ENCODE data around the gene SCUBE1.
"Not testable (repeated sequence)": the region's sequence is repeated elsewhere in the genome, so short reads cannot be mapped to it uniquely, and the experiment has no call there.

The SCUBE1 gene

GRCh38 chr22:43288378-43288777 lies 54.8 kb downstream of the SCUBE1 start:
- Mint-ChIP-seq H3K27me3 (ENCODE audit: low read depth, poor library complexity) (peaks cover 43% of the 10 kb centered on the region), H3K9me3 (no peaks in the 10 kb centered on the region), H3K4me1 (peaks cover 75% of the 10 kb centered on the region), H3K4me3 (no peak overlapping the region), H3K27ac (no peak overlapping the region), H3K36me3 (ENCODE audit: low read depth) (peaks cover 10% of the 10 kb centered on the region)
- no peak for DNase-seq
- TF ChIP-seq CTCF (IDR thresholded peaks at IDR 0.05) = no peak

- H3K36me3 Mint-ChIP-seq (ENCODE audit: low read depth) = peaks cover 10% of the 10 kb centered on the region
- H3K4me3 Mint-ChIP-seq = no peak overlapping the region
- H3K27ac Mint-ChIP-seq = no peak overlapping the region
- TF ChIP-seq CTCF (IDR thresholded peaks at IDR 0.05) = no peak
- DNase-seq = no peak
- peaks cover 65% of the 10 kb centered on the region for H3K4me1 Mint-ChIP-seq
- H3K27me3 Mint-ChIP-seq (ENCODE audit: low read depth, poor library complexity) = peaks cover 52% of the 10 kb centered on the region
- H3K9me3 Mint-ChIP-seq = no peaks in the 10 kb centered on the region
These were observed 55.7 kb downstream of the SCUBE1 start for GRCh38 chr22:43287441-43287840.

GRCh38 chr22:43281394-43281793 lies 61.8 kb downstream of the SCUBE1 start:
- peaks cover 74% of the 10 kb centered on the region for H3K27me3 Mint-ChIP-seq (ENCODE audit: low read depth, poor library complexity)
- no peak for TF ChIP-seq CTCF (IDR thresholded peaks at IDR 0.05)
- H3K36me3 Mint-ChIP-seq (ENCODE audit: low read depth) = peaks cover 10% of the 10 kb centered on the region
- no peak for DNase-seq
- no peaks in the 10 kb centered on the region for H3K9me3 Mint-ChIP-seq
- no peak overlapping the region for H3K27ac Mint-ChIP-seq
- H3K4me3 Mint-ChIP-seq = no peak overlapping the region
- peaks cover 53% of the 10 kb centered on the region for H3K4me1 Mint-ChIP-seq

GRCh38 chr22:43280523-43280886 lies 62.7 kb downstream of the SCUBE1 start:
- peaks cover 81% of the 10 kb centered on the region for H3K27me3 Mint-ChIP-seq (ENCODE audit: low read depth, poor library complexity)
- not testable (repeated sequence) for H3K4me3 Mint-ChIP-seq, H3K9me3 Mint-ChIP-seq, H3K27ac Mint-ChIP-seq, DNase-seq
- H3K4me1 Mint-ChIP-seq = peaks cover 54% of the 10 kb centered on the region
- peaks cover 10% of the 10 kb centered on the region for H3K36me3 Mint-ChIP-seq (ENCODE audit: low read depth)

- TF ChIP-seq CTCF (IDR thresholded peaks at IDR 0.05) = no peak
- H3K9me3 Mint-ChIP-seq = no peaks in the 10 kb centered on the region
- H3K36me3 Mint-ChIP-seq (ENCODE audit: low read depth) = peaks cover 6% of the 10 kb centered on the region
- H3K27ac Mint-ChIP-seq = no peak overlapping the region
- H3K4me1 Mint-ChIP-seq = peaks cover 60% of the 10 kb centered on the region
- H3K4me3 Mint-ChIP-seq = no peak overlapping the region
- no peak for DNase-seq
- peaks cover 81% of the 10 kb centered on the region for H3K27me3 Mint-ChIP-seq (ENCODE audit: low read depth, poor library complexity)
These were observed 63.2 kb downstream of the SCUBE1 start for GRCh38 chr22:43279867-43280522.

GRCh38 chr22:43277987-43278601 lies 65.1 kb downstream of the SCUBE1 start:
- DNase-seq = peak; percentile 49
- Mint-ChIP-seq H3K36me3 (ENCODE audit: low read depth) (no peaks in the 10 kb centered on the region), H3K4me3 (peak overlapping the region; percentile 20), H3K27ac (no peak overlapping the region), H3K27me3 (ENCODE audit: low read depth, poor library complexity) (peaks cover 73% of the 10 kb centered on the region), H3K4me1 (peaks cover 70% of the 10 kb centered on the region), H3K9me3 (no peaks in the 10 kb centered on the region)
- TF ChIP-seq CTCF (IDR thresholded peaks at IDR 0.05) = no peak

Data from nephron progenitor cell (in vitro differentiated cells).